OCI-LY7 (cell line): ENCODE data around the gene SPATA13. TPM values are rescaled to one million over a fixed set of nuclear protein-coding genes. Genes with fewer than 3 reads are reported as not detected.

Experiments
- Bru-seq: library from RNA; stranded (reverse); fragments of 400-500 nt; gene quantifications from one replicate; lab custom pipeline; 2021; lab: Mats Ljungman, UMichigan
- BruChase-seq, 2 experiments: library from RNA; stranded (reverse); fragments of 400-500 nt; gene quantifications; one replicate each; lab custom pipeline; 2021; lab: Mats Ljungman, UMichigan
- BruUV-seq: library from RNA; stranded (reverse); fragments of 400-500 nt; replicated peaks from 2 replicates; lab custom pipeline; 2021; lab: Mats Ljungman, UMichigan
- CTCF ChIA-PET: fragments of 300-600 bp; sonication (Branson Sonifier 250); formaldehyde crosslinking; loops from one replicate; lab custom pipeline; 2022; ENCODE audit warnings: antibody characterized with exemption; ENCODE audit not compliant: unreplicated experiment; lab: Charles Lee
- POLR2A ChIA-PET: fragments of 300-600 bp; sonication (Branson Sonifier 250); formaldehyde crosslinking; loops from one replicate; lab custom pipeline; 2022; ENCODE audit warnings: antibody characterized with exemption; lab: Charles Lee
- DNase-seq: peaks from one replicate; pipeline ENCODE4 v3.0.0-alpha.2; 2015; ENCODE audit warnings: low spot score
- H2AFZ ChIP-seq: fragments of 200-600 bp; sonication (generic), shearing (Covaris generic); 2 replicates; pipeline ENCODE4 v1.6.1; 2014; ENCODE audit warnings: mild to moderate bottlenecking, antibody characterized with exemption, low read length, moderate library complexity
- H3K27ac ChIP-seq: fragments of 200-600 bp; sonication (generic); 2 replicates; pipeline ENCODE4 v1.5.1; 2014; ENCODE audit warnings: mixed run types, low read depth, mild to moderate bottlenecking, moderate library complexity, low read length, inconsistent platforms; ENCODE audit not compliant: poor library complexity, severe bottlenecking
- H3K36me3 ChIP-seq: fragments of 200-600 bp; sonication (generic); 2 replicates; pipeline ENCODE4 v1.6.1; 2014; ENCODE audit warnings: mild to moderate bottlenecking, antibody characterized with exemption, low read length, moderate library complexity, mixed read lengths; ENCODE audit not compliant: insufficient read depth
- H3K4me1 ChIP-seq: fragments of 200-600 bp; sonication (generic); 2 replicates; pipeline ENCODE4 v1.5.1; 2014; ENCODE audit warnings: mild to moderate bottlenecking, low read length; ENCODE audit not compliant: insufficient read depth, poor library complexity, severe bottlenecking
- H3K4me2 ChIP-seq: fragments of 200-600 bp; sonication (generic); 2 replicates; pipeline ENCODE4 v1.6.1; 2014; ENCODE audit warnings: mild to moderate bottlenecking, low read length
- H3K4me3 ChIP-seq: fragments of 200-600 bp; sonication (generic); 2 replicates; pipeline ENCODE4 v1.5.1; 2014; ENCODE audit warnings: mild to moderate bottlenecking, low read depth, low read length; ENCODE audit not compliant: poor library complexity, severe bottlenecking
- H3K79me2 ChIP-seq: fragments of 200-600 bp; sonication (generic); 2 replicates; pipeline ENCODE4 v1.6.1; 2016; ENCODE audit warnings: low read depth, mild to moderate bottlenecking, low read length, moderate library complexity, mixed read lengths; ENCODE audit not compliant: insufficient read depth
- H3K9me2 ChIP-seq: fragments of 200-600 bp; sonication (generic); 2 replicates; pipeline ENCODE4 v1.6.1; 2016; ENCODE audit warnings: mild to moderate bottlenecking, low read length, mixed read lengths; ENCODE audit not compliant: insufficient read depth
- H3K9me3 ChIP-seq: fragments of 200-600 bp; sonication (generic); 2 replicates; pipeline ENCODE4 v1.6.1; 2014; ENCODE audit warnings: mild to moderate bottlenecking, mixed run types, low read length, mixed read lengths
- H4K20me1 ChIP-seq: fragments of 200-600 bp; sonication (generic); 2 replicates; pipeline ENCODE4 v1.6.1; 2014; ENCODE audit warnings: mild to moderate bottlenecking, antibody characterized with exemption, low read length, moderate library complexity, mixed read lengths; ENCODE audit not compliant: insufficient read depth
- CTCF ChIP-seq: fragments of 200-600 bp; sonication (generic); conservative IDR thresholded peaks from 2 replicates; pipeline ENCODE4 v1.5.1; 2014; ENCODE audit warnings: mild to moderate bottlenecking, antibody characterized with exemption, low read length, moderate library complexity, mixed read lengths
- EZH2phosphoT487 ChIP-seq: fragments of 200-600 bp; sonication (generic); IDR thresholded peaks from 2 replicates; pipeline ENCODE4 v1.6.1; 2018; ENCODE audit warnings: low read depth, borderline replicate concordance, mild to moderate bottlenecking, mixed run types, antibody characterized with exemption, low read length, moderate library complexity, mixed read lengths
- intact Hi-C: fragments of 100-400 bp; cut with micrococcal nuclease; formaldehyde crosslinking; loops from one replicate; pipeline ENCODE4 v1.10.0; 2022; ENCODE audit not compliant: unreplicated experiment
- long read RNA-seq: library from polyadenylated mRNA; stranded (forward); transcript quantifications from one replicate; pipeline ENCODE4 v2.0.0, GENCODE V29; 2022
- total RNA-seq, 2 experiments: library from RNA; depleted of rRNA in 1 of 2; stranded (reverse); fragments of >200 nt in 1 of 2; shearing (Covaris generic) in 1 of 2; gene quantifications; 2 replicates each; pipeline ENCODE4 v1.2.3, GENCODE V29; 2014 to 2022

The SPATA13 gene
- total RNA-seq (2014; rRNA removed; shearing (Covaris generic)) = 3.8 and 6.6 TPM in 2 replicates
- 32.0 and 32.4 TPM in 2 replicates for total RNA-seq (2022)
- Bru-seq, nascent RNA = percentile 80 among the genes with signal in this experiment
- percentile 86 among the genes with signal in this experiment for BruChase-seq, experiment 1, labeled RNA remaining after a 6-hour chase
- BruChase-seq, experiment 2, labeled RNA remaining after a 2-hour chase = percentile 95 among the genes with signal in this experiment
- long read RNA-seq, full-length matches to known transcripts = 3 of 11 reads
- long read RNA-seq, partial matches to known transcripts = 0 of 11 reads
- long read RNA-seq, other reads (novel, unspliced or antisense) = 8 of 11 reads

- BruUV-seq = no TSS peak
- Histone ChIP-seq H2AFZ (peak within 1 kb of the TSS; percentile 81), H3K9me2 (no peaks in the 10 kb centered on the region), H3K9me3 (no peaks in the 10 kb centered on the region), H3K4me1 (peaks cover 11% of the 10 kb centered on the region), H4K20me1 (no peaks in the 10 kb centered on the region), H3K27ac (no peak within 1 kb of the TSS), H3K4me3 (peak within 1 kb of the TSS; percentile 73), H3K36me3 (no peaks in the 10 kb centered on the region), H3K4me2 (peak within 1 kb of the TSS; percentile 75), H3K79me2 (no peaks in the 10 kb centered on the region)
- intact Hi-C loops = loop anchor here (1.0 to 2.0 kb wide), 3 partner anchors 44 to 108 kb away; no protein-coding TSS in a partner anchor
- CTCF ChIA-PET = interaction anchor here (0.6 to 1.5 kb wide), 8 partner anchors 19 to 218 kb away, joined by 3 to 14 read pairs (median 4); no protein-coding TSS in a partner anchor
- POLR2A ChIA-PET = interaction anchor here (0.6 to 2.2 kb wide), 12 partner anchors 12 to 1242 kb away, joined by 3 to 24 read pairs (median 8); no protein-coding TSS in a partner anchor
- TF ChIP-seq EZH2phosphoT487 = no peak
- no peak for TF ChIP-seq CTCF
- peak; percentile 89 for DNase-seq
These were observed at the start of gene SPATA13 for GRCh38 chr13:24160458-24161009. TSS of gene SPATA13 (plus strand) at chr13:24160720. CDS start at chr13:24222930, 62,210 bp downstream.

GRCh38 chr13:24112791-24113190 lies 47.7 kb upstream of the SPATA13 start:
- Histone ChIP-seq H3K4me1 (no peaks in the 10 kb centered on the region), H2AFZ (no peak overlapping the region), H4K20me1 (no peaks in the 10 kb centered on the region), H3K4me2 (no peak overlapping the region), H3K27ac (no peak overlapping the region), H3K36me3 (no peaks in the 10 kb centered on the region), H3K4me3 (no peak overlapping the region), H3K79me2 (no peaks in the 10 kb centered on the region), H3K9me3 (no peaks in the 10 kb centered on the region), H3K9me2 (no peaks in the 10 kb centered on the region)
- BruUV-seq = no TSS peak
- TF ChIP-seq EZH2phosphoT487 (no peak), CTCF (no peak)
- intact Hi-C loops = no loop called here
- CTCF ChIA-PET = no interaction called here
- no peak for DNase-seq
- POLR2A ChIA-PET = no interaction called here
